B cell (primary cell): ENCODE measurements around the gene FAAP24. TPM values are rescaled to one million over a fixed set of nuclear protein-coding genes. Genes with fewer than 3 reads are reported as not detected.
"Not testable (repeated sequence)": the region's sequence is repeated elsewhere in the genome, so short reads cannot be mapped to it uniquely, and the experiment has no call there.

Experiments used
- ATAC-seq: fragments of 200-7000 bp; cut with Tn5 transposase; one replicate; pipeline ENCODE4 v1.10.0; 2021; ENCODE audit warnings: low read depth, mild to moderate bottlenecking, moderate number of reproducible peaks, moderate library complexity
- CTCF ChIA-PET: fragments of 350-600 bp; sonication (Branson Sonifier 250); formaldehyde crosslinking; loops from one replicate; lab custom pipeline; 2021; ENCODE audit warnings: antibody characterized with exemption, inconsistent platforms; lab: Charles Lee
- POLR2A ChIA-PET: fragments of 350-600 bp; sonication (Branson Sonifier 250); formaldehyde crosslinking; loops from one replicate; lab custom pipeline; 2021; ENCODE audit warnings: antibody characterized with exemption; lab: Charles Lee
- DNase-seq: peaks from one replicate; pipeline ENCODE4 v3.0.0; 2013
- H2AFZ ChIP-seq: 2 replicates; pipeline ENCODE4 v1.6.1; 2012; ENCODE audit warnings: mild to moderate bottlenecking, low read depth, low read length; ENCODE audit not compliant: insufficient read depth, poor library complexity, severe bottlenecking
- H3K27ac ChIP-seq, 2 donors: 1 replicate in 1 of 2; 2 replicates in 1 of 2; pipeline ENCODE4 v1.5.1; 2012 to 2013; ENCODE audit warnings: low read length in 2 of 2, mild to moderate bottlenecking in 2 of 2, moderate library complexity in 1 of 2
- H3K27me3 ChIP-seq, 4 experiments: fragments of 200-600 bp in 1 of 4; sonication (generic) in 1 of 4; replicated peaks in 1 of 4; 1 replicate in 2 of 4; 2 replicates in 2 of 4; pipeline versions ENCODE4 v1.6.1 to v1.7.0; 2013 to 2016; ENCODE audit warnings: low read length in 3 of 4, mild to moderate bottlenecking in 2 of 4, mixed read lengths in 1 of 4, moderate library complexity in 1 of 4; ENCODE audit not compliant: insufficient read depth in 4 of 4, control insufficient read depth in 3 of 4; ENCODE audit errors: control extremely low read depth in 1 of 4
- H3K36me3 ChIP-seq, 2 experiments: replicated peaks in 1 of 2; 1 replicate in 1 of 2; 2 replicates in 1 of 2; pipeline versions ENCODE4 v1.6.1 to v1.7.1; 2013; ENCODE audit warnings: low read length in 1 of 2; ENCODE audit not compliant: insufficient read depth in 2 of 2, control insufficient read depth in 1 of 2; ENCODE audit errors: control extremely low read depth in 1 of 2, extremely low read depth in 1 of 2
- H3K4me1 ChIP-seq, 2 donors: fragments of 200-600 bp in 1 of 2; sonication (generic) in 1 of 2; 1 replicate in 1 of 2; 2 replicates in 1 of 2; pipeline versions ENCODE4 v1.5.1 to v1.6.1; 2013 to 2017; ENCODE audit warnings: low read length in 2 of 2; ENCODE audit not compliant: control insufficient read depth in 2 of 2, insufficient read depth in 2 of 2
- H3K4me2 ChIP-seq: replicated peaks from 2 replicates; pipeline ENCODE3; 2012; ENCODE audit warnings: mild to moderate bottlenecking, low read depth, low read length; ENCODE audit not compliant: poor library complexity, severe bottlenecking
- H3K4me3 ChIP-seq, 5 experiments: fragments of 200-600 bp in 1 of 5; sonication (generic) in 1 of 5; 1 replicate in 3 of 5; 2 replicates in 2 of 5; pipeline versions ENCODE4 v1.5.1 to v1.7.0; 2011 to 2016; ENCODE audit warnings: low read length in 4 of 5, mild to moderate bottlenecking in 4 of 5, low read depth in 2 of 5, control low read depth in 1 of 5, moderate library complexity in 1 of 5; ENCODE audit not compliant: insufficient read depth in 1 of 5; ENCODE audit errors: control extremely low read depth in 1 of 5, extremely low read depth in 1 of 5
- H3K79me2 ChIP-seq: fragments of 200-600 bp; sonication (generic); one replicate; pipeline ENCODE4 v1.6.0; 2016; ENCODE audit warnings: low read length; ENCODE audit not compliant: control insufficient read depth, insufficient read depth
- H3K9ac ChIP-seq: fragments of 200-600 bp; sonication (generic); 2 replicates; pipeline ENCODE4 v1.6.1; 2017; ENCODE audit warnings: mild to moderate bottlenecking, low read length, moderate library complexity
- H3K9me3 ChIP-seq, 3 donors: one replicate each; pipeline versions ENCODE4 v1.6.1 to v1.7.1; 2013; ENCODE audit warnings: low read length in 2 of 3; ENCODE audit not compliant: control insufficient read depth in 2 of 3, insufficient read depth in 1 of 3; ENCODE audit errors: control extremely low read depth in 1 of 3
- H4K20me1 ChIP-seq: 2 replicates; pipeline ENCODE4 v1.6.0; 2012; ENCODE audit warnings: mild to moderate bottlenecking, low read length; ENCODE audit not compliant: insufficient read depth, control insufficient read depth, poor library complexity, severe bottlenecking
- H3K27ac Mint-ChIP-seq: one replicate; pipeline ENCODE4 v1.8.0; 2021; ENCODE audit warnings: mixed read lengths
- H3K27me3 Mint-ChIP-seq: one replicate; pipeline ENCODE4 v1.8.0; 2021; ENCODE audit warnings: mixed read lengths
- H3K4me1 Mint-ChIP-seq: one replicate; pipeline ENCODE4 v1.8.0; 2021; ENCODE audit warnings: mixed read lengths
- H3K4me3 Mint-ChIP-seq: one replicate; pipeline ENCODE4 v1.8.0; 2021; ENCODE audit warnings: mixed read lengths
- H3K9me3 Mint-ChIP-seq: one replicate; pipeline ENCODE4 v1.8.0; 2022; ENCODE audit warnings: mixed read lengths; ENCODE audit not compliant: insufficient read depth
- WGBS: methylation state at CpG from one replicate; pipeline ENCODE4 v1.1.5; 2013; ENCODE audit warnings: missing lambda C conversion rate; ENCODE audit not compliant: insufficient coverage; 5-methylcytosine and 5-hydroxymethylcytosine counted together
- intact Hi-C: fragments of 100-400 bp; cut with micrococcal nuclease; formaldehyde crosslinking; loops from one replicate; pipeline ENCODE4 v1.10.0; 2022
- polyA plus RNA-seq: library from polyadenylated mRNA; depleted of rRNA; stranded (reverse); fragments of >200 nt; gene quantifications from 2 replicates; pipeline ENCODE4 v1.2.3, GENCODE V29; 2012
- total RNA-seq, 2 donors: library from RNA; stranded (reverse); fragments of 120-200 nt in 1 of 2; gene quantifications; 1 replicate in 1 of 2; 2 replicates in 1 of 2; pipeline versions ENCODE4 v1.2.3 to v1.2.4, GENCODE V29; 2013 to 2022

The FAAP24 gene
- total and polyA plus RNA-seq, 2 donors (not counting 1 experiment from before 2014, with no cell fraction given), result 1.2 to 2.7 TPM

- H3K9me3 Mint-ChIP-seq, H3K27me3 ChIP-seq, H3K4me3 ChIP-seq, H3K4me1 Mint-ChIP-seq, H3K79me2 ChIP-seq, ATAC-seq, POLR2A ChIA-PET, H3K9me3 ChIP-seq, H3K27ac Mint-ChIP-seq, H3K4me3 Mint-ChIP-seq, H3K27ac ChIP-seq, intact Hi-C loops, CTCF ChIA-PET, H2AFZ ChIP-seq, H3K9ac ChIP-seq, H4K20me1 ChIP-seq, H3K36me3 ChIP-seq, H3K4me2 ChIP-seq, H3K4me1 ChIP-seq, DNase-seq, H3K27me3 Mint-ChIP-seq: not testable (repeated sequence)
- WGBS, result no CpG with 5 or more reads among the region's 7 CpGs
These were observed 7.8 kb downstream of the FAAP24 start for GRCh38 chr19:32979807-32980206.

GRCh38 chr19:32982488-32982887 lies 10.4 kb downstream of the FAAP24 start:
- H3K4me3 ChIP-seq, H3K27ac ChIP-seq, intact Hi-C loops, ATAC-seq, H3K9ac ChIP-seq, H3K9me3 Mint-ChIP-seq, H3K27me3 Mint-ChIP-seq, DNase-seq, H3K27ac Mint-ChIP-seq, H3K27me3 ChIP-seq, H3K4me1 ChIP-seq, H3K4me1 Mint-ChIP-seq, H3K9me3 ChIP-seq, H3K4me3 Mint-ChIP-seq, POLR2A ChIA-PET, H3K4me2 ChIP-seq, H3K79me2 ChIP-seq, H4K20me1 ChIP-seq, H2AFZ ChIP-seq, CTCF ChIA-PET, H3K36me3 ChIP-seq: not testable (repeated sequence)
- WGBS, result 99% methylated on average over 5 of the region's 6 CpGs

- H3K4me1 ChIP-seq, H3K4me3 ChIP-seq, ATAC-seq, H3K9ac ChIP-seq, H3K9me3 ChIP-seq, DNase-seq, H3K4me3 Mint-ChIP-seq, H3K9me3 Mint-ChIP-seq, H3K27ac Mint-ChIP-seq, H3K4me2 ChIP-seq, intact Hi-C loops, H4K20me1 ChIP-seq, H3K36me3 ChIP-seq, H3K4me1 Mint-ChIP-seq, POLR2A ChIA-PET, H2AFZ ChIP-seq, CTCF ChIA-PET, H3K27me3 ChIP-seq, H3K79me2 ChIP-seq, H3K27ac ChIP-seq, H3K27me3 Mint-ChIP-seq: not testable (repeated sequence)
- WGBS, result 89% methylated on average over 5 of the region's 5 CpGs
These were observed 16.2 kb downstream of the FAAP24 start for GRCh38 chr19:32988254-32988653.
